HEK293 (cell line): ENCODE results near the gene PILRA.

Experiments used
- CTCF ChIA-PET: fragments of 350-600 bp; formaldehyde crosslinking; extraction: SDS; loops from one replicate; lab custom pipeline; 2021; ENCODE audit warnings: antibody characterized with exemption; lab: Yijun Ruan, JAX
- POLR2A ChIA-PET: fragments of 300-600 bp; formaldehyde crosslinking; extraction: SDS; loops from one replicate; lab custom pipeline; 2020; ENCODE audit warnings: antibody characterized with exemption, inconsistent platforms; lab: Yijun Ruan, JAX
- H3K27ac ChIP-seq: fragments of 200-500 bp; sonication (Bioruptor generic); 2 replicates; pipeline ENCODE4 v1.5.1; 2014; ENCODE audit warnings: low read depth, low read length, control low read depth, inconsistent platforms; ENCODE audit errors: extremely low read depth
- H3K36me3 ChIP-seq, 2 experiments: fragments of 200-500 bp in 1 of 2; sonication (Bioruptor generic) in 1 of 2; 1 replicate in 1 of 2; 2 replicates in 1 of 2; pipeline ENCODE4 v1.5.1; 2014 to 2017; ENCODE audit warnings: inconsistent platforms in 2 of 2, low read length in 2 of 2; ENCODE audit not compliant: control insufficient read depth in 2 of 2, insufficient read depth in 1 of 2
- H3K4me1 ChIP-seq: fragments of 200-500 bp; sonication (Bioruptor generic); 2 replicates; pipeline ENCODE4 v1.5.1; 2014; ENCODE audit warnings: mild to moderate bottlenecking, low read length, inconsistent platforms; ENCODE audit not compliant: control insufficient read depth, insufficient read depth
- H3K4me3 ChIP-seq: 2 replicates; pipeline ENCODE4 v1.5.1; 2011; ENCODE audit warnings: low read depth, mild to moderate bottlenecking, control low read depth, low read length, moderate library complexity
- H3K9me3 ChIP-seq: fragments of 200-500 bp; sonication (Bioruptor generic); 2 replicates; pipeline ENCODE4 v1.5.1; 2014; ENCODE audit warnings: low read depth, low read length, inconsistent platforms; ENCODE audit not compliant: control insufficient read depth, insufficient read depth
- AEBP2 ChIP-seq: fragments of 450-650 bp; formaldehyde crosslinking; IDR thresholded peaks from 2 replicates; pipeline ENCODE4 v1.5.1; 2016; ENCODE audit warnings: missing biosample characterization, missing genetic modification characterization, borderline replicate concordance
- BCL6B ChIP-seq: fragments of 450-650 bp; formaldehyde crosslinking; IDR thresholded peaks from 2 replicates; pipeline ENCODE4 v1.5.1; 2017; ENCODE audit warnings: missing biosample characterization, missing genetic modification characterization
- ELK4 ChIP-seq: IDR thresholded peaks from 2 replicates; pipeline ENCODE4 v1.6.1; 2011; ENCODE audit warnings: mild to moderate bottlenecking, low read depth, low read length, borderline replicate concordance
- HIC1 ChIP-seq: fragments of 450-650 bp; formaldehyde crosslinking; IDR thresholded peaks from 2 replicates; pipeline ENCODE4 v1.5.1; 2016; ENCODE audit warnings: missing biosample characterization, missing genetic modification characterization
- PATZ1 ChIP-seq: fragments of 450-650 bp; formaldehyde crosslinking; IDR thresholded peaks from 2 replicates; pipeline ENCODE4 v1.5.1; 2016; ENCODE audit warnings: missing biosample characterization, missing genetic modification characterization
- SP3 ChIP-seq: fragments of 450-650 bp; formaldehyde crosslinking; IDR thresholded peaks from 2 replicates; pipeline ENCODE4 v1.5.1; 2016; ENCODE audit warnings: missing biosample characterization, missing genetic modification characterization
- ZBTB20 ChIP-seq: fragments of 450-650 bp; formaldehyde crosslinking; IDR thresholded peaks from 2 replicates; pipeline ENCODE4 v1.5.1; 2016; ENCODE audit warnings: missing biosample characterization, missing genetic modification characterization
- ZIC2 ChIP-seq: fragments of 450-650 bp; formaldehyde crosslinking; IDR thresholded peaks from 2 replicates; pipeline ENCODE4 v1.5.1; 2016; ENCODE audit warnings: missing biosample characterization, missing genetic modification characterization
- ZNF202 ChIP-seq: fragments of 450-650 bp; formaldehyde crosslinking; IDR thresholded peaks from 2 replicates; pipeline ENCODE4 v1.5.1; 2016; ENCODE audit warnings: missing biosample characterization, missing genetic modification characterization, borderline replicate concordance
- ZNF311 ChIP-seq: fragments of 450-650 bp; formaldehyde crosslinking; IDR thresholded peaks from 2 replicates; pipeline ENCODE4 v1.5.1; 2017; ENCODE audit warnings: missing biosample characterization, missing genetic modification characterization, borderline replicate concordance
- ZNF610 ChIP-seq: fragments of 450-650 bp; formaldehyde crosslinking; IDR thresholded peaks from 2 replicates; pipeline ENCODE4 v1.5.1; 2016; ENCODE audit warnings: missing biosample characterization, missing genetic modification characterization, borderline replicate concordance
- ZNF791 ChIP-seq: fragments of 450-650 bp; formaldehyde crosslinking; IDR thresholded peaks from 2 replicates; pipeline ENCODE4 v1.5.1; 2016; ENCODE audit warnings: missing biosample characterization, missing genetic modification characterization

PILRA gene

GRCh38 chr7:100390286-100391009 lies 17.2 kb downstream of the PILRA start (continued):
- TF ChIP-seq BCL6B: no peak

GRCh38 chr7:100393233-100393905 lies 20.1 kb downstream of the PILRA start:
- POLR2A ChIA-PET: interaction anchor here (1.7 kb wide), 1 partner anchor 36 kb away, joined by 6 read pairs; the partner anchor contains the start of genes MEPCE and ZCWPW1
- Histone ChIP-seq H3K27ac (no peak overlapping the region), H3K4me3 (no peak overlapping the region), H3K4me1 (no peaks in the 10 kb centered on the region), H3K9me3 (no peaks in the 10 kb centered on the region), H3K36me3 (no peaks in the 10 kb centered on the region)
- TF ChIP-seq ZNF311 (no peak), AEBP2 (no peak), HIC1 (tag by site-specific recombination) (no peak), ZNF202 (no peak), ZIC2 (tag by site-specific recombination) (no peak), ELK4 (no peak), SP3 (tag by site-specific recombination) (no peak)
- CTCF ChIA-PET: interaction anchor here (0.5 to 1.5 kb wide), 4 partner anchors 10 to 49 kb away, joined by 4 to 8 read pairs (median 4); no protein-coding TSS in a partner anchor

GRCh38 chr7:100394077-100394476 lies 20.8 kb downstream of the PILRA start:
- no peak overlapping the region for H3K27ac ChIP-seq
- no peaks in the 10 kb centered on the region for H3K4me1 ChIP-seq
- ChIA-PET CTCF (interaction anchor here (0.6 to 1.5 kb wide), 4 partner anchors 9 to 264 kb away, joined by 3 to 8 read pairs (median 4); no protein-coding TSS in a partner anchor), POLR2A (interaction anchor here (1.7 kb wide), 1 partner anchor 35 kb away, joined by 6 read pairs; the partner anchor contains the start of genes MEPCE and ZCWPW1)
- no peak overlapping the region for H3K4me3 ChIP-seq
- no peaks in the 10 kb centered on the region for H3K36me3 ChIP-seq
- 0 out of 2 replicates have a peak, but pooled peaks have one; percentile 32 for TF ChIP-seq ZBTB20 (tag by site-specific recombination)
- TF ChIP-seq ZNF791: no peak
- no peaks in the 10 kb centered on the region for H3K9me3 ChIP-seq

GRCh38 chr7:100396421-100396982 lies 23.2 kb downstream of the PILRA start:
- Histone ChIP-seq H3K4me1 (no peaks in the 10 kb centered on the region), H3K27ac (no peak overlapping the region), H3K4me3 (no peak overlapping the region), H3K36me3 (no peaks in the 10 kb centered on the region), H3K9me3 (no peaks in the 10 kb centered on the region)
- ChIA-PET CTCF (interaction anchor here (1.0 to 3.7 kb wide), 2 partner anchors 11 to 51 kb away, joined by 3 to 13 read pairs; no protein-coding TSS in a partner anchor), POLR2A (no interaction called here)
- TF ChIP-seq ZNF610 (tag by site-specific recombination) (no peak), PATZ1 (tag by site-specific recombination) (no peak)
